Measurements from ENCODE around the gene RPS28. TPM values are rescaled to one million over a fixed set of nuclear protein-coding genes. Genes with fewer than 3 reads are reported as not detected.
"Not testable (repeated sequence)": the region's sequence is repeated elsewhere in the genome, so short reads cannot be mapped to it uniquely, and the experiment has no call there.

RPS28 gene
- total and polyA plus RNA-seq, 2 donors from 2014 or later: 1,258 to 1,887 TPM

GRCh38 chr19:8337728-8338127 lies 16.4 kb downstream of the RPS28 start:
- peaks cover 0 to 11% (median 0%) of the 10 kb centered on the region in 3 donors for H3K4me1 ChIP-seq (ENCODE audit: control insufficient read depth in 2 of 3, insufficient read depth in 2 of 3, low read depth in 1 of 3, low read length in 3 of 3)
- H3K9ac ChIP-seq (ENCODE audit: low read length in 3 of 3): no peak overlapping the region
- DNase-seq (no peak), FAIRE-seq (no peak)
- no peak overlapping the region for H3K27ac ChIP-seq (ENCODE audit: low read depth in 2 of 2, low read length in 2 of 2)
- no peak for TF ChIP-seq CTCF (IDR thresholded peaks at IDR 0.05; ENCODE audit: borderline replicate concordance, extremely low read depth, insufficient read depth)
- no peak overlapping the region for H3K4me3 ChIP-seq (ENCODE audit: low read length in 3 of 3)
- intact Hi-C loops (cut with DNase I): no loop called here
- no peaks in the 10 kb centered on the region for H3K9me3 ChIP-seq (ENCODE audit: control insufficient read depth in 2 of 3, insufficient read depth in 1 of 3, low read length in 3 of 3)
- H3K36me3 ChIP-seq (ENCODE audit: control insufficient read depth in 2 of 3, insufficient read depth in 3 of 3, low read length in 3 of 3): no peaks in the 10 kb centered on the region
- H3K27me3 ChIP-seq (ENCODE audit: control insufficient read depth, insufficient read depth, low read length): peaks cover 15% of the 10 kb centered on the region

GRCh38 chr19:8338835-8339234 lies 17.5 kb downstream of the RPS28 start:
- FAIRE-seq: no peak
- Histone ChIP-seq H3K27ac (ENCODE audit: low read depth in 2 of 2, low read length in 2 of 2) (no peak overlapping the region), H3K36me3 (ENCODE audit: control insufficient read depth in 2 of 3, insufficient read depth in 3 of 3, low read length in 3 of 3) (no peaks in the 10 kb centered on the region), H3K4me3 (ENCODE audit: low read length in 3 of 3) (no peak overlapping the region), H3K27me3 (ENCODE audit: control insufficient read depth, insufficient read depth, low read length) (peaks cover 11% of the 10 kb centered on the region), H3K9ac (ENCODE audit: low read length in 3 of 3) (no peak overlapping the region), H3K9me3 (ENCODE audit: control insufficient read depth in 2 of 3, insufficient read depth in 1 of 3, low read length in 3 of 3) (no peaks in the 10 kb centered on the region), H3K4me1 (ENCODE audit: control insufficient read depth in 2 of 3, insufficient read depth in 2 of 3, low read depth in 1 of 3, low read length in 3 of 3) (peaks cover 0 to 7% (median 0%) of the 10 kb centered on the region in 3 donors)
- intact Hi-C loops (cut with DNase I): no loop called here
- DNase-seq: no peak
- TF ChIP-seq CTCF (IDR thresholded peaks at IDR 0.05; ENCODE audit: borderline replicate concordance, extremely low read depth, insufficient read depth): no peak

- no peak overlapping the region for H3K9ac ChIP-seq (ENCODE audit: low read length in 3 of 3)
- H3K9me3 ChIP-seq (ENCODE audit: control insufficient read depth in 2 of 3, insufficient read depth in 1 of 3, low read length in 3 of 3): no peaks in the 10 kb centered on the region
- peak overlapping the region; percentile 32 to 60 for H3K27ac ChIP-seq (ENCODE audit: low read depth in 2 of 2, low read length in 2 of 2)
- intact Hi-C loops (cut with DNase I): no loop called here
- peaks cover 0 to 5% (median 0%) of the 10 kb centered on the region in 3 donors for H3K4me1 ChIP-seq (ENCODE audit: control insufficient read depth in 2 of 3, insufficient read depth in 2 of 3, low read depth in 1 of 3, low read length in 3 of 3)
- TF ChIP-seq CTCF (IDR thresholded peaks at IDR 0.05; ENCODE audit: borderline replicate concordance, extremely low read depth, insufficient read depth): no peak
- peaks cover 7% of the 10 kb centered on the region for H3K27me3 ChIP-seq (ENCODE audit: control insufficient read depth, insufficient read depth, low read length)
- FAIRE-seq (no peak), DNase-seq (peak in 2 of 5 donors; percentile 78 to 88)
- H3K36me3 ChIP-seq (ENCODE audit: control insufficient read depth in 2 of 3, insufficient read depth in 3 of 3, low read length in 3 of 3): no peaks in the 10 kb centered on the region
- H3K4me3 ChIP-seq (ENCODE audit: low read length in 3 of 3): peak overlapping the region in 1 of 3 donors; percentile 6
Measured at GRCh38 chr19:8340341-8341096, 19.2 kb downstream of the RPS28 start.

- FAIRE-seq; H3K36me3 ChIP-seq (ENCODE audit: control insufficient read depth in 2 of 3, insufficient read depth in 3 of 3, low read length in 3 of 3); H3K27me3 ChIP-seq (ENCODE audit: control insufficient read depth, insufficient read depth, low read length); DNase-seq; H3K4me3 ChIP-seq (ENCODE audit: low read length in 3 of 3); intact Hi-C loops (cut with DNase I); H3K9me3 ChIP-seq (ENCODE audit: control insufficient read depth in 2 of 3, insufficient read depth in 1 of 3, low read length in 3 of 3); H3K4me1 ChIP-seq (ENCODE audit: control insufficient read depth in 2 of 3, insufficient read depth in 2 of 3, low read depth in 1 of 3, low read length in 3 of 3): not testable (repeated sequence)
- peak overlapping the region; percentile 76 to 89 for H3K27ac ChIP-seq (ENCODE audit: low read depth in 2 of 2, low read length in 2 of 2)
- H3K9ac ChIP-seq (ENCODE audit: low read length in 3 of 3): peak overlapping the region in 1 of 3 donors; percentile 51
Measured at GRCh38 chr19:8341504-8341903, 20.2 kb downstream of the RPS28 start.

All from kidney (tissue), 14 donors.